ENCODE measurements around the gene COG7.

- TF ChIP-seq BHLHE40 (IDR thresholded peaks at IDR 0.05; ENCODE audit: borderline replicate concordance), result no peak
- no peak for TF ChIP-seq TARDBP (IDR thresholded peaks at IDR 0.05)
- TF ChIP-seq, protein P1, sequence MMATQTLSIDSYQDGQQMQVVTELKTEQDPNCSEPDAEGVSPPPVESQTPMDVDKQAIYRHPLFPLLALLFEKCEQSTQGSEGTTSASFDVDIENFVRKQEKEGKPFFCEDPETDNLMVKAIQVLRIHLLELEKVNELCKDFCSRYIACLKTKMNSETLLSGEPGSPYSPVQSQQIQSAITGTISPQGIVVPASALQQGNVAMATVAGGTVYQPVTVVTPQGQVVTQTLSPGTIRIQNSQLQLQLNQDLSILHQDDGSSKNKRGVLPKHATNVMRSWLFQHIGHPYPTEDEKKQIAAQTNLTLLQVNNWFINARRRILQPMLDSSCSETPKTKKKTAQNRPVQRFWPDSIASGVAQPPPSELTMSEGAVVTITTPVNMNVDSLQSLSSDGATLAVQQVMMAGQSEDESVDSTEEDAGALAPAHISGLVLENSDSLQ (IDR thresholded peaks at IDR 0.05), result no peak
- TF ChIP-seq FOXA1 (IDR thresholded peaks at IDR 0.05), result no peak
- TF ChIP-seq HDGF (IDR thresholded peaks at IDR 0.05; ENCODE audit: borderline replicate concordance), result no peak
- TF ChIP-seq L3MBTL2 (conservative IDR thresholded peaks at IDR 0.05), result no peak
- TF ChIP-seq LEF1 (IDR thresholded peaks at IDR 0.05; ENCODE audit: borderline replicate concordance), result no peak
- no peak for TF ChIP-seq ELF4 (IDR thresholded peaks at IDR 0.05)
- no peak for TF ChIP-seq FOXM1 (IDR thresholded peaks at IDR 0.05; ENCODE audit: borderline replicate concordance)
- no peak for TF ChIP-seq FOXK2 (IDR thresholded peaks at IDR 0.05)
- TF ChIP-seq SP1 (IDR thresholded peaks at IDR 0.05), result no peak
- TF ChIP-seq SUZ12 (IDR thresholded peaks at IDR 0.05), result no peak
- no peak for TF ChIP-seq ZNF384 (IDR thresholded peaks at IDR 0.05)
- TF ChIP-seq NFRKB (IDR thresholded peaks at IDR 0.05), result no peak
Measured at GRCh38 chr16:23480257-23480656, 27.3 kb upstream of the COG7 start.
